NT2/D1 (cell line): ENCODE measurements around the gene CPLANE1.

Experiments
- DNase-seq: peaks from one replicate; pipeline ENCODE4 v3.0.0-alpha.2; 2011; ENCODE audit warnings: low read depth, low spot score
- H3K27me3 ChIP-seq: 2 replicates; pipeline ENCODE4 v1.6.0; 2011; ENCODE audit warnings: mild to moderate bottlenecking; ENCODE audit not compliant: insufficient read length, insufficient read depth
- H3K36me3 ChIP-seq: 2 replicates; pipeline ENCODE4 v1.6.1; 2011; ENCODE audit warnings: mild to moderate bottlenecking, low read length, mixed read lengths; ENCODE audit not compliant: insufficient read depth, insufficient read length
- H3K4me1 ChIP-seq: 2 replicates; pipeline ENCODE4 v1.5.1; 2011; ENCODE audit not compliant: insufficient read depth, insufficient read length
- H3K4me3 ChIP-seq: 2 replicates; pipeline ENCODE4 v1.5.1; 2011; ENCODE audit warnings: low read depth; ENCODE audit not compliant: insufficient read length
- H3K9ac ChIP-seq: 2 replicates; pipeline ENCODE4 v1.6.0; 2011; ENCODE audit warnings: low read depth; ENCODE audit not compliant: insufficient read length
- H3K9me3 ChIP-seq: 2 replicates; pipeline ENCODE4 v1.5.1; 2011; ENCODE audit warnings: mild to moderate bottlenecking, low read length; ENCODE audit not compliant: insufficient read depth
- SUZ12 ChIP-seq: IDR thresholded peaks from 2 replicates; pipeline ENCODE4 v1.6.1; 2011; ENCODE audit not compliant: insufficient read length, insufficient read depth; ENCODE audit errors: extremely low read depth
- YY1 ChIP-seq: IDR thresholded peaks from 2 replicates; pipeline ENCODE4 v1.6.1; 2011; ENCODE audit not compliant: insufficient read length, insufficient read depth
- ZNF274 ChIP-seq: IDR thresholded peaks from 2 replicates; pipeline ENCODE4 v1.6.1; 2011; ENCODE audit warnings: mild to moderate bottlenecking, low read depth, low read length

The CPLANE1 gene

DNA sequence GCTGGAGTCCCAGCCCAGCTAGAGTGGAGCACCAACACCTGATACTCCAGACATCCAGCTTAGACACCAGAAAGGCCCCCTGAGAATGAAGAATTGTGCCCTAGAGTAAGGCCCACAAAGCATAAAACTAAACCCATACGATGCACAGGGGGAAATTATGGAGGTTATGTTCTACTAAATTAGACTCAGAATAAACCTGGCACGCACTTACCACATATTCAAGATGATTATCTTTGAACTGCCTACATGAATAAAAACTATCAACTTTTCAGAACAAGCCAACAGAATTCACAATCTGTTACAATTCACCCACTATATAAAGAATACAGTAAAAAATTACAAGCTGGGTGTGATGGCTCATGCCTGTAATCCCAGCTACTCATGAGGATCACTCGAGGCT, 168.5 kb downstream of the CPLANE1 start:
- H3K4me3 ChIP-seq = no peak overlapping the region
- no peak overlapping the region for H3K9ac ChIP-seq
- peaks cover 7% of the 10 kb centered on the region for H3K27me3 ChIP-seq
- no peak for TF ChIP-seq ZNF274
- TF ChIP-seq SUZ12 = no peak
- TF ChIP-seq YY1 = no peak
- H3K36me3 ChIP-seq = no peaks in the 10 kb centered on the region
- H3K9me3 ChIP-seq = 0 out of 2 replicates have a peak, but pooled peaks cover 6% of the 10 kb centered on the region
- H3K4me1 ChIP-seq = no peaks in the 10 kb centered on the region
- no peak for DNase-seq

DNA sequence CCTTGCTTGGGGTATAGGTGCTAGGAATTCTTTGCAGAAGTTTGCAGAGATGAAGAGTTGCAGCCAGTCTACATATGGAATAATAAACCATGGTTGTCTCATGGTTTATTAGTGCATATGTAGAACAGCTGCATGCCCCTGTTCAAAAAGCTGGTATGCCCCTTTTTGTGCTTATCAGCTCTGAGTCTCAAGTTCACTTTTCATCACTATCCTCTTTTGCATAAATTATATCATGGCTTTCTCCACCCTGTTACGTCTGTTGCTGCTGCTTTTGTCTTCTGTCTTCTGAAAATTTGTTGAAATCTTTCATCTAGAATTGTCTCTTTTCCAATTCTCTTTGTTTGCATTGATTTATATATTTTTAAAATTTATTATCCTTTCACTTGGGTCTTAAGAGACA, 172.0 kb downstream of the CPLANE1 start:
- no peak for TF ChIP-seq ZNF274
- Histone ChIP-seq H3K4me3 (no peak overlapping the region), H3K4me1 (no peaks in the 10 kb centered on the region)

DNA sequence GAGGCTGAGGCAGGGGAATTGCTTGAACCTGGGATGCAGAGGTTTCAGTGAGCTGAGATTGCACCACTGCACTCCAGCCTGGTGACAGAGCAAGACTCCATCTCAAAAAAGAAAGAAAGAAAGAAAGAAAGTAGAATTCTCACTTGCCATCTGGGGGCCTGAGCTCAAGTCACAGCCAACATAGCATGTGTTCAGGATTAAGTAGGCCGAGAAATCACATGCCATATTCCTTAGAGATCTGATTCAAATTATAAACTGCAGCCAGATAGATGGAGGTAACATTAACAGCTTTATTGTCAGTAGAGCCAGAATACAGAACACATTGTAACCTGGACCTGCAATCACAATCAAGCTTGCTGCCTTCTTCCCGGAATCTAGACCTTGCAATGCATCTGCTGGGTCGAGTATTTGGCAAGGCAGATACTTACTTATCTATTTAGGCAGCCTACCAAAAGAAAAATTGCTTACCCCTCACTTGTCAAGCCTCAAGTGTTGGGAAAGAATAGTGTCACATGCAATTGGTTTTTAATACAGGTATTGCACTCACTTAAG, 173.7 kb downstream of the CPLANE1 start:
- H3K36me3 ChIP-seq = no peaks in the 10 kb centered on the region
- no peaks in the 10 kb centered on the region for H3K27me3 ChIP-seq
- H3K4me3 ChIP-seq = no peak overlapping the region
- no peak overlapping the region for H3K9ac ChIP-seq
- H3K4me1 ChIP-seq = no peaks in the 10 kb centered on the region
- no peak for DNase-seq
- TF ChIP-seq ZNF274 (no peak), YY1 (no peak), SUZ12 (no peak)
- H3K9me3 ChIP-seq = no peaks in the 10 kb centered on the region

More for the DNA sequence above, 172.0 kb downstream of the CPLANE1 start:
- Histone ChIP-seq H3K36me3 (no peaks in the 10 kb centered on the region), H3K9ac (no peak overlapping the region), H3K9me3 (no peaks in the 10 kb centered on the region), H3K27me3 (no peaks in the 10 kb centered on the region)
- no peak for DNase-seq

DNA sequence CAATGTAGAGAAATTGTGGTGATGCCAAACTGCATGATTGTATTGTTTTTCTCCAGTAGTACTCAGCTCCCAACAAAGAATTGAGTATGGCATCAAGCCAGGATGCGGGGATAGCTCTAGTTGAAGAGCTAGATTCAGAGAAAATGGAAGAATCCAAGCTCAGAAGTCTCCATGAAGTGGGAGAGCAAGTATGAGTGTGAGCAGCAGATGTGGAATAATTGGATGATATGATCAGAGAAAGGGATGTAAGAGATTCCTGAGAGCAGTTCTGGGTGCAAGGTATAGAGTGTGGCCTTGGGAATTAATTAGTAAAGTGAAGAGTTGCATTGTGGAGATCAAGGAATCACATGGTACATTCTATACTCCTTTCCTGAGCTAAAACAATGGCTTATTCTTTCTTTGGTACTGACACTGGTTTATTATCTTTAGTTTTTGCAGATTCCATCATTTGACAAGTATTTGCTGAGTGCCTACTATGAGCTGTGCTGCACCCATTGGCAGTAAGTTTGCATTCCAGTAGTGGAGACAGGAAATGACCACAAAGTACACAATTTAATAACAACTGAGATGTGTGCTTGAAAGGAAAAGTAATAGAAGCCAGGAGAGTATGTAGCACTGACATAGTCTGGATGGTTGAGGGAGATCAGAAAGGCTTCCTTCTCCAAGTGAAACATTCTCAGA, 177.1 kb downstream of the CPLANE1 start:
- H3K4me1 ChIP-seq = no peaks in the 10 kb centered on the region
- H3K27me3 ChIP-seq = no peaks in the 10 kb centered on the region
- no peaks in the 10 kb centered on the region for H3K9me3 ChIP-seq
- no peak overlapping the region for H3K9ac ChIP-seq
- TF ChIP-seq SUZ12 (no peak), YY1 (no peak), ZNF274 (no peak)
- H3K4me3 ChIP-seq = no peak overlapping the region
- DNase-seq = no peak
- no peaks in the 10 kb centered on the region for H3K36me3 ChIP-seq

DNA sequence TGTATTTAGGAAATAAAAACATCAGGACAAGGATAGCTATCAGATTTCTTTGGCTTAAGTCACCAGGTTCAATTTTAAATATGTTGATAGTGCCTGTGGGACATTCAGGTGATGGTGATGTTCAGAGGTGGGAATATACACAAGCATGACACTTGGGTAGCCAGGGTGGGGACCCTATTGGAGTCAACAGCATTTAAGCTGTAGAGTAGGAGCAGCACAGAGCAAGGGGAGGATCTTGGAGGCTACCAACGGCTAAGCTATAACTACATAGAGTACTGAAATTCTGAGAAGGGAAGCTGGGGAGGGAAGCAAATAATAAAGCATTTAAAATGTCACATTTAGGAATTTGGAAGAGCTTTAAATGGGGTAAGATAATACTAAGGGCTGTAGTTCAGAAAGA, 177.7 kb downstream of the CPLANE1 start:
- no peak overlapping the region for H3K4me3 ChIP-seq
- H3K4me1 ChIP-seq = no peaks in the 10 kb centered on the region
- no peaks in the 10 kb centered on the region for H3K9me3 ChIP-seq
- no peaks in the 10 kb centered on the region for H3K27me3 ChIP-seq
- no peak for DNase-seq
- H3K9ac ChIP-seq = no peak overlapping the region
- H3K36me3 ChIP-seq = no peaks in the 10 kb centered on the region
- TF ChIP-seq YY1 (no peak), SUZ12 (no peak), ZNF274 (no peak)

DNA sequence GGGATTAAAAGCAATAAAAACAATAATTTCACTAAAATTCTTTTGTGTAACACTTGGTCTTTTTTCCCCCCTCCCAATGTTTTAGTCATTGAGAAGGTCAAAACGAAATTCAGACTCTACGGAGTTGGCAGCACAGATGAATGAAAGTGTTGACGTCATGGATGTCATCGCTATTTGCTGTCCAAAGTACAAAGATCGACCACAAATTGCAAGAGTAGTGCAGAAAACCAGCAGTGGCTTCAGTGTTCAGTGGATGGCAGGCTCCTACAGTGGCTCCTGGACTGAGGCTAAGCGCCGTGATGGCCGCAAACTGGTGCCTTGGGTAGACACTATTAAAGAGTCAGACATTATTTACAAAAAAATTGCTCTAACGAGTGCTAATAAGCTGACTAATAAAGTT, 184.7 kb downstream of the CPLANE1 start:
- TF ChIP-seq ZNF274 = no peak
- no peak for TF ChIP-seq SUZ12
- no peak for TF ChIP-seq YY1
- no peaks in the 10 kb centered on the region for H3K9me3 ChIP-seq
- H3K4me1 ChIP-seq = no peaks in the 10 kb centered on the region
- H3K27me3 ChIP-seq = no peaks in the 10 kb centered on the region
- peaks cover 24% of the 10 kb centered on the region for H3K36me3 ChIP-seq
- H3K4me3 ChIP-seq = no peak overlapping the region
- H3K9ac ChIP-seq = no peak overlapping the region
- no peak for DNase-seq

DNA sequence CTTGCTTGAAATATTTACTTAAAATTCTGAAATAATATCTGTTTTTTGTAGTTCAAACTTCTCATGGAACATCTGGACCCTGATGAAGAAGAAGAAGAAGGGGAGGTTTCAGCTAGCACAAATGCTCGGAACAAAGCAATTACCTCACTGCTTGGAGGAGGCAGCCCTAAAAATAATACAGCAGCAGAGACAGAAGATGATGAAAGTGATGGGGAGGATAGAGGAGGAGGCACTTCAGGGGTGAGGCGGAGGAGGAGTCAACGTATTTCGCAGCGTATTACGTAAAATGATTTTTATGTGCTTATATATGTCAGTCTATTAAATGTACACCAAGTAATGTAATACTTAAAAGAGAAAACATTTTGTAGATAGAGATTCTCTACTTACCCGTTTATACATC, 185.4 kb downstream of the CPLANE1 start:
- TF ChIP-seq YY1 = no peak
- no peak for TF ChIP-seq ZNF274
- no peak for TF ChIP-seq SUZ12
- Histone ChIP-seq H3K4me3 (no peak overlapping the region), H3K9ac (no peak overlapping the region), H3K27me3 (no peaks in the 10 kb centered on the region), H3K4me1 (no peaks in the 10 kb centered on the region), H3K36me3 (peaks cover 28% of the 10 kb centered on the region), H3K9me3 (no peaks in the 10 kb centered on the region)
- no peak for DNase-seq
